HL-60 (cell line): Measurements from ENCODE around the gene SUMO4.

ENCODE experiments used
- CTCF ChIP-seq: IDR thresholded peaks from one replicate; pipeline ENCODE4 v1.5.1; 2011; ENCODE audit warnings: low read length, control low read depth, inconsistent platforms; ENCODE audit not compliant: insufficient read depth
- GABPA ChIP-seq: IDR thresholded peaks from 2 replicates; pipeline ENCODE4 v1.6.1; 2012; ENCODE audit warnings: low read depth
- POLR2AphosphoS5 ChIP-seq: IDR thresholded peaks from 2 replicates; pipeline ENCODE4 v1.6.1; 2012; ENCODE audit warnings: low read depth
- SPI1 ChIP-seq: IDR thresholded peaks from 2 replicates; pipeline ENCODE4 v1.6.1; 2012; ENCODE audit warnings: low read depth, mild to moderate bottlenecking, borderline replicate concordance
- TF ChIP-seq, protein P1 (sequence below): IDR thresholded peaks from 2 replicates; pipeline ENCODE4 v1.6.1; 2012; ENCODE audit warnings: low read depth; ENCODE audit not compliant: insufficient replicate concordance

GRCh38 chr6:149368065-149368464 lies 32.0 kb upstream of the SUMO4 start:
- no peak for TF ChIP-seq GABPA
- no peak for TF ChIP-seq CTCF
- no peak for TF ChIP-seq POLR2AphosphoS5
- TF ChIP-seq, protein P1, sequence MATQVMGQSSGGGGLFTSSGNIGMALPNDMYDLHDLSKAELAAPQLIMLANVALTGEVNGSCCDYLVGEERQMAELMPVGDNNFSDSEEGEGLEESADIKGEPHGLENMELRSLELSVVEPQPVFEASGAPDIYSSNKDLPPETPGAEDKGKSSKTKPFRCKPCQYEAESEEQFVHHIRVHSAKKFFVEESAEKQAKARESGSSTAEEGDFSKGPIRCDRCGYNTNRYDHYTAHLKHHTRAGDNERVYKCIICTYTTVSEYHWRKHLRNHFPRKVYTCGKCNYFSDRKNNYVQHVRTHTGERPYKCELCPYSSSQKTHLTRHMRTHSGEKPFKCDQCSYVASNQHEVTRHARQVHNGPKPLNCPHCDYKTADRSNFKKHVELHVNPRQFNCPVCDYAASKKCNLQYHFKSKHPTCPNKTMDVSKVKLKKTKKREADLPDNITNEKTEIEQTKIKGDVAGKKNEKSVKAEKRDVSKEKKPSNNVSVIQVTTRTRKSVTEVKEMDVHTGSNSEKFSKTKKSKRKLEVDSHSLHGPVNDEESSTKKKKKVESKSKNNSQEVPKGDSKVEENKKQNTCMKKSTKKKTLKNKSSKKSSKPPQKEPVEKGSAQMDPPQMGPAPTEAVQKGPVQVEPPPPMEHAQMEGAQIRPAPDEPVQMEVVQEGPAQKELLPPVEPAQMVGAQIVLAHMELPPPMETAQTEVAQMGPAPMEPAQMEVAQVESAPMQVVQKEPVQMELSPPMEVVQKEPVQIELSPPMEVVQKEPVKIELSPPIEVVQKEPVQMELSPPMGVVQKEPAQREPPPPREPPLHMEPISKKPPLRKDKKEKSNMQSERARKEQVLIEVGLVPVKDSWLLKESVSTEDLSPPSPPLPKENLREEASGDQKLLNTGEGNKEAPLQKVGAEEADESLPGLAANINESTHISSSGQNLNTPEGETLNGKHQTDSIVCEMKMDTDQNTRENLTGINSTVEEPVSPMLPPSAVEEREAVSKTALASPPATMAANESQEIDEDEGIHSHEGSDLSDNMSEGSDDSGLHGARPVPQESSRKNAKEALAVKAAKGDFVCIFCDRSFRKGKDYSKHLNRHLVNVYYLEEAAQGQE = no peak
- no peak for TF ChIP-seq SPI1
